ENCODE results near the gene TMEM178B.

The TMEM178B gene

DNA sequence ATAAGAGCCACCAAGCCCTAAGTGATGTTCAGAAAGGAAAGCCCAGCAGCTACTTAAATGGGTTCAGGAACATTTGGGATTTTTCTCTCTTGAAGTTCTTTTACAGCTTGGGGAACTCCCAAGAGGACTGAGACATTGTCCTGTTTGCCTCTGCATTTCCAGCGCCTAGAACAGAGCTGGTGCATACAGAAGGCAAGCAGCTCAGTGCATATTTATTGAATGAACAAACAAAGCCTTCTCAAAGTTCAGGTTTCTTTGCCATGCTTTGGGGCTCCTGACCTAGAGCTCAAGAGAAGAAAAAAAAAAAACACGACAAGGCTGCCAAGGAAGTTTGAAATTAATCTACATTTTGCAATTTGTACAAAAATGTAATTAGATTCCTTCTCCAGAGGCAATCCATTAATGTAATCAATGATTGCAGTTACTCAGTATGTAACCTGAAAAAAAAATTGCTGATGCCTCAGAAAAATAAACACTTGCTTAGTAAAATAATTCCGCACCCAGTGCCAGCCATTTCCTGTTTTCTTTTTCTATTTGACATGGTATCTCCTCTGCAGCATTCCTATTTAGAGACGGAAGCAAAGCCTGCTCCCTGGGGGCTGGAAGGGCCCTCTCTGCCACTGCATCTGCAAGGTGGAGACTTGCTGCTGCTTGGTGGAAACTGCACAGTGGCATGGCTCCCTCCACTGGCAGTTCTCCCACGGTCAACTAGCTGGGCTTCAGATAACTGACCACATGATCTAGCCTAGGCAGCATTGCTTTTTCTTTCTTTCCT lies 157.3 kb downstream of the TMEM178B start:
- DNase-seq = no peak

DNA sequence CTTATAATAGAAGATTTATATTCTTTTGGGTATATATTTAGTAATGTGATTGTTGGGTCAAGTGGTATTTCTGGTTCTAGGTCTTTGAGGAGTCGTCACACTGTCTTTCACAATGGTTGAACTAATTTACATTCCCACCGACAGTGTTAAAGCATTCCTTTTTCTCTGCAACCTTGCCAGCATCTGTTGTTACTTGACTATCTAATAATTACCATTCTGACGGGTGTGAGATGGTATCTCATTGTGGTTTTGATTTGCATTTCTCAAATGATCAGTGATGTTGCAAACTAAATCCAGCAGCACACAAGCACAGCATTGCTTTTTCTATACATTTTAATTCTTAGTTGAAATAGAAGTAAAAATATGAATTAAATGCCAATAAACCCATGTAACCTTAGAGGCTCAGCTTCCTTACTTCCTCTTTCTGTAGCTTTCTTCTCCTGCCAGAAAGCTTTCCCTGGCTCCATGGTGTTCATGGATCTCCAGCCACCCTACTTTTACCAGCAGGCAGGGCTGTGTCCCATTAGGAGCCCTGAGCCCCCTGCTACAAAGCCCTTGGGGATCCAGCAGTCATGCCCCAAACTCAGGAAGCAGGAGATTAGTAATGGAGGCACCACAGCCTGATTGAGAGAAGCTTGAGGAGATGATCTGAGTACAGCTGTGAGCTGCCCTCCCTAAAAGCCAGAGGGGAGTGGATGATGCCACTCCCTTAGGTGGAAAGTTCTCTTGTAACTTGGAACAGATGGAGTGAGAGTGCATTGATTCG lies 158.6 kb downstream of the TMEM178B start:
- DNase-seq = no peak

GRCh38 chr7:141234335-141235105 lies 160.7 kb downstream of the TMEM178B start:
- DNase-seq = no peak

DNA sequence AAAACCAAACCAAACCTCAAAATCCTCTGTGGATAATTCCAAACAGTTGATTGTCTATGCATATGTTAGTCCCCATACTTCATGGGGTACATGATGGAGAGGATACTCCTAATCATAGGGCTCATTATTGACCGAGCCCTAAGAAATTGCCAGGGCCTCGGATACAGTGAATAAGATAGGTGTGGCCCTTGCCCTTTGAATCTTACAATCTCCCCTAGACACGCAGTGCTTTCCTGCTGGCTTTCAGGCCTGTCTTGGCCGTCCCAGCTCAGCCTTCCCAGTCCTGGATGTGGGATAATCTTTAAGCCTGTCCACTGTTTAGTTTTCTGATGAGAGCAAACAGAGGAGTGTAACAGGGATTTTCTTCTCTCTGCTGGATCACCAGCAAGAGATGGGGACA lies 161.8 kb downstream of the TMEM178B start:
- DNase-seq = no peak

DNA sequence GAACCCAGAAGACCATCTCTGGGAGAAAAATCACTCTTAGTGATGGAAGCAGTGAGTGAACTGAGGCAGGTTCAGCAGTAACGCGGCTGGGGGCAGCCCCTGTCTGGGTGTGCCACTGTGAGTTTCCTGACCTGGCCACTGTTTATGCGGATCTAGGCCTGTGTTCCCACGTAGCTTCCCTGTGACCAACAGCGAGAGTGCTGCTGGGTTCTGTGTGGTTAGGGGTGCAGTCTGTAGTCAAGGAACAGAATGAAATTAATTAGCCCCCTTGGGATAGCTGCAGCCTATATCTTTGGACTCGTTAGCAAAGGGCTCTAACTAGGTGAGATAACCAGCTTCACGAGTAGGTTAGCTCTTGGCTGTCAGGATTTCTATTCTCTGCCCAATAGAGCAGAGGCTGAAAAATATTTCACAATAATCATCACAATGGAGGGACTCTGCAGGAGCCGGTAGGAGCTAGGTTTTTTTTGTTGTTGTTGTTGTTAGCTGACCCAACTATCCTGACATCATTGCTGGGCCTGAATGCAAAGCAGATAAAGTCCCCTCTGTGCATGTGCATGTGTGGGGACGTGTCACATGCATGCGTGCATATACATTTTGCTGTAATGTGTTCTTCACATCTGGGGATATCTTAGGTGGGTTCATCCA lies 164.9 kb downstream of the TMEM178B start:
- no peak for DNase-seq

- DNase-seq = no peak
Observed at GRCh38 chr7:141239661-141240060, 165.8 kb downstream of the TMEM178B start.

DNA sequence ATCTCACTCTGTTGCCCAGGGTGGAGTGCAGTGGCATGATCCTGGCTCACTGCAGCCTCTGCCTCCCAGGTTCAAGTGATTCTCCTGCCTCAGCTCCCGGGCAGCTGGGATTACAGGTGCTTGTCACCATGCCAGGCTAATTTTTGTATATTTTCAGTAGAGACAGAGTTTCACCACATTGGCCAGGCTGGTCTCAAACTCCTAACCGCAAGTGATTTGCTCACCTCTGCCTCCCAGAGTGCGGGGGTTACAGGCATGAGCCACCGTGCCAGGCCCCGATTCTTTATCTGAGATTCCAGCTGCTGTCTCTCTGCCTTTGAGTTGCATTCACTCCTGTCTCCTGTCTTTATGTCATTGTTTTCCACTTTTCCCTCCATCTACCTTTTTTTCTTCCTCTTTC lies 168.7 kb downstream of the TMEM178B start:
- no peak for DNase-seq

DNA sequence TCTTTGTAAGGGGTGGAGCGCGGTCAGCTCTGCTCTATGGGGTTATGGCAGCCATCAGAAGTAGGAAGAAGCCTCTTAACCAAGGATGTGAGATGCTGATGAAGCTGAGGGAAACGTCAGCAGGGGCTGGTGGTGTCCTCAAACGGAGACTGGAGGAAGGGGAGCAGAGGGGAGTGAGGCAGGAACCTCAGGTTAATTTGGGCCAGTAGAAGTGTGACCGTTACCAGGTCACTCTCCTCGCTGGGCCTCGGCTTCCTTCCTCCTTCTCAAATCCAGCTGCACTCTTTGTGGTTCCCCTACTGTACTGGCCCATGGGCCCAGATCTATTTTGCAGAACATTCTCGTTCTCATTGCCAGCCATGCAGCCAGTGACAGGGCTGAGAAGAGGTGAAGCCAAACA lies 169.5 kb downstream of the TMEM178B start:
- DNase-seq = no peak

DNA sequence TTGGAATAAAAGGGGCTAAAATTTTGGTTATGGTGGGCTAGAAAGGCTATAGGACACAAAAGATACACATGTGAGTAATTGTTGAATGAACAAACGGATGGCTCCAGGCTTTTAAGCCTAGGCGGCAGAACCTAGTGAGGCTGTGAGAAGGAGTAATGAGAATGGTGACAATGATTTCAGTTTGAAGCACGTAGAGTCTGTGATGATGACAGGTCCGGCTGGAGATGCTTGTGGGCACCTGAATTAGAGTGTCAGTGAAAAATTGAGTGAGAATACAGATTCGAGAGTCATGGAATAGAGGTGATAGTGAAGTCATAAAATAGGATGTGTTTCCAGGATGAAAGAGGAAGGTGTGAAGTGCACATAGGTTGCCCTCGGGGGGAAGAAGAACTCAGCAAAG lies 170.6 kb downstream of the TMEM178B start:
- no peak for DNase-seq

- no peak for DNase-seq
Observed at GRCh38 chr7:141246426-141246825, 172.6 kb downstream of the TMEM178B start.

- no peak for DNase-seq
Observed at GRCh38 chr7:141251180-141251579, 177.3 kb downstream of the TMEM178B start.

GRCh38 chr7:141251957-141252356 lies 178.1 kb downstream of the TMEM178B start:
- DNase-seq = no peak

DNA sequence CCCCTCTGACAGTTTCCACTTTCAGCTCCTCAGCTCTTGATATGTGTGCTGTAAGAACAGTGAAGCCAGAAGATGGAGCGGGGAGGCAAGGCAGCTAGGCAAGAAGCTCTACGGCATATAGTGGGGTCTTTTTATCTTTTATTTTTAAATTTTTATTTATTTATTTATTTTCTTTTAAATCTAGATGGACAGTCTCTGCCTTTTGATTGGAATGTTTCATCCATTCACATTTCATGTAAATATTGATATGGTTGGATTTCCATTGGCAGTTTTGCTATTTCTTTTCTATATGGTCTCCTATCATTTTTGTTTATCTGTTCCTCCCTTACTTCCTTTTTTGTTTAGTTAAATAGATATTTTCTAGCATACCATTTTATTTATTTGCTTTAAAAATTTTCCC lies 183.7 kb downstream of the TMEM178B start:
- no peak for DNase-seq

DNA sequence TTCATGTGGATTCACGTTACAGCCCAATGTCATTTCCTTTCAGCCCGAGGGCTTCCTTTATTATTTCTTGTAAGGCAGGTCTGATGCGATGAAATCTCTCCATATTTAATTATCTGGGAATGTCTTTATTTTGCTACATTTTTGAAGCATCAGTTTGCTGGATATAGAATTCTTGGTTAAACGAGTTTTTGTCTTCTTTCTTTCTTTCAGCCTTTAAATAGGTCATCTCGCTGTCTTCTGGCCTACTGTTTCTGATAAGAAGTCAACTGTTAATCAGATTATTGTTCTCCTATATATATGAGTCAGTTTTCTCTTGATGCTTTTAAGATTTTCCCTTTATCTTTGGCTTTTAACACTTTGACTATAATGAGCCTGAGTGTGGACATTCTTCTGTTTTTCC lies 184.7 kb downstream of the TMEM178B start:
- DNase-seq = no peak

- no peak for DNase-seq
Observed at GRCh38 chr7:141262101-141263090, 188.5 kb downstream of the TMEM178B start.

DNA sequence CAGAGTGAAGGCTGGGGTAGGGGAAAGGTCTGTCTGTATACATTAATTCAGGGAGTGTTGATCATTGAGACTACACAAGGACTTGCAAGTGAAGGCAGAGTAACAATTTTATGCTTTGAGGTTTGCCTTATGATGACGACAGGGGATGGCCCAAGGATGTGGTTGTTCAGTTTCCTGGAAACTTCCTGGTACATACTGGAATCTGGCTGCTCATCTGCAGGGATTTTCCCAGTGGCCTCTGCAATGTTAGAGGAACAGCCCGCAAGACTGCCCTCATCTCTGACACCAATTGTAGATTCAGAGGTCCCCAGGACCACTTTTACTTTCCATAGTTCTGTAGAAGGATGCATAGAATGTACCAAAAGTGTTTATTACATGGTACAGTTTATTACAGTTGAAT lies 189.6 kb downstream of the TMEM178B start:
- DNase-seq = no peak

- DNase-seq = no peak
Observed at GRCh38 chr7:141263983-141264382, 190.1 kb downstream of the TMEM178B start.

DNA sequence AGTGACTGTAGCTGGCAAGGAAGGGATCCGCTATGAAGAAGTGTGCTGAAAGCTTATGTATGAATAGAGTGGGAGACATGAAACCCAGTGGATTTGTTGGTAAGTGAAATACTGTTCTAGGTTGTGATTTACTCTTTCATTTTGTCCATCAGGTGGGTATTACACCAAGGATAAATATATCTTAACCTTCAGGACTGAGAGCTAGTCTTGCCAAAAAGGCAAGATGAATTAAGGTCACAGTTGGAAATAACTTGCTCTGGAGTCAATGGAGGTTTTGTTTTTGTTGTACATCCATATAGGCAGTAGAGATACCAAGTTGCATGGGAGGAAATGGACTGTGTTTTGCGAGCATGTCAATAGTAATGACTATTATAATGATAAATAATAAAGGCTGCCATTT lies 190.6 kb downstream of the TMEM178B start:
- no peak for DNase-seq

GRCh38 chr7:141265668-141266067 lies 191.8 kb downstream of the TMEM178B start:
- no peak for DNase-seq

DNA sequence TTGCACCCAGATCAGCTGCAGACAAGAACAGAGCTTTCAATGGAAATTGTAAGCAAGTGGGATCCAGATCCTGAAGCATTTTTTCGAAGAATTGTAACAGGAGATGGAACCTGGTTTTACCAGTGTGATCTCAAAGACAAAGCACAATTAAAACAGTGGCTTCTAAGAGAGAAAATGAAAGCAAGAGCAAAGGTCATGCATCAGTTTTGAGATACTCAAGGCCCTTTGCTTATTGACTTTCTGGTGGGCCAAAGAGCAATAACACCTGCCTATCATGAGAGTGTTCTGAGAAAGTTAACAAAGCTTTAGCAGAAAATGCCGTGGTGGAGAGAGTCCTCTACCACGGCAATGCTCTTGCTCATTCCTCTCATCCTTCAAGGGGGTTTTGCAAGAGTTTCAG lies 194.8 kb downstream of the TMEM178B start:
- DNase-seq = no peak

- no peak for DNase-seq
Observed at GRCh38 chr7:141271451-141271850, 197.6 kb downstream of the TMEM178B start.

DNA sequence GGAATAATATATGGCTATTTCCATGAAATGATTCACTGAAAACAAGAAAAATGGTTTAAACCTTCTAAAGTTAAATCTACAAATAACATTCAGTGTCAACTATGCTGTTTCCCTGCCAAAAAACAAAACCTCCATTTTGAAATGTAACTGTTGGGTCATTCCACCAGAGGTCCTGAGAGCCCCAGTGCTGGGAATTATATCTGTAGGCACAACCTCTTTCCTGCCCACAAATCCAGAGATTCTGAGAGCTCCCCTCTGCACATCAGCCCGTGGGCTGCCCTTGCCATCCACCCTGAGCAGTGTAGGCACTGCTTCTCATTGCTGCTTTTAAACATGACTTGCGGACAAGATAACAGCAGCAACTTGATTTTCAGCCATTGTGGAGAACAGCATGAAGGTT lies 198.6 kb downstream of the TMEM178B start:
- no peak for DNase-seq
